NCI-H82 (cell line): ENCODE measurements around the gene ATAT1.

Source experiments
- DNase-seq: peaks from one replicate; lab custom pipeline; 2025; lab: John Stamatoyannopoulos, UW

ATAT1 gene

DNA sequence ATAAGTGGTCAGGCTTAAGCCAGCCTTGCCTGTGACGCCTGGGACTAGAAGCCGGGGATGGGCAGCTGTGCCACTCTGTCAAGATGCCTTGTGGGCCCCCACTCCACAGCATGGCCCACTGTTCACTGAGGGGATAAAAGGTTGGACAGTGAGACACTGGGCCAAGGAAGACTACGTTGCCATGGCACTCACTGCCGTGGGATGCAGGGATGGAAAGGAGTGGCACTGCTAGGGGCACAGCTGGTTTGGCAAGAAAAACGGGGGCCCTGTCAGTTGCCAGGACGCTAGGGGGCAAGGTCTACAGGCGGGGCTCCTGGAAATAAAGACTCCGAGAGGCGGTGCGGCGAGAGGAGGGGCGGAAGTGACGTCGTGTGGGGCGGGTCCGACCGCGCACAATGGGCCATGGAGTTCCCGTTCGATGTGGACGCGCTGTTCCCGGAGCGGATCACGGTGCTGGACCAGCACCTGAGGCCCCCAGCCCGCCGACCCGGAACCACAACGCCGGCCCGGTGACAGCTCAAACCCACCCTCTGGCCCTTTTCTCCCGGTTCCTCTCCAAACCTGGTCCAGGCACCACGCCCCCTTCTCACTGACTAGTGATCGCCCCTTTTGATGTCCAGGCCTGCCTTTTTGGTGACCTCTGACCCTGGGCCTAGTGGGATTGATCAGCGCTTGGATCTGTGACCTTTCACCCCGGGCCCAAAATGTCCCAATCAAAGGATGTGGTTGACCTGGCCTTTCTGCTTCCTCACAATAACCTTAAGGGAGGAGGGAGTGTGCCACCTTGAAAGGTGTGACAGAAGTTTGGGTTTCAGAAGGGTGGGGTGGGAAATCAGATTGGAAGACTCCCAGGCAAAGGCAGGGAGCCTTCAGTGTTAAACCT, at the start of gene ATAT1:
Gene ATAT1, plus strand, starts transcription at position 391 of the 883 bp plus-strand sequence.
- peak; percentile 90 for DNase-seq

DNA sequence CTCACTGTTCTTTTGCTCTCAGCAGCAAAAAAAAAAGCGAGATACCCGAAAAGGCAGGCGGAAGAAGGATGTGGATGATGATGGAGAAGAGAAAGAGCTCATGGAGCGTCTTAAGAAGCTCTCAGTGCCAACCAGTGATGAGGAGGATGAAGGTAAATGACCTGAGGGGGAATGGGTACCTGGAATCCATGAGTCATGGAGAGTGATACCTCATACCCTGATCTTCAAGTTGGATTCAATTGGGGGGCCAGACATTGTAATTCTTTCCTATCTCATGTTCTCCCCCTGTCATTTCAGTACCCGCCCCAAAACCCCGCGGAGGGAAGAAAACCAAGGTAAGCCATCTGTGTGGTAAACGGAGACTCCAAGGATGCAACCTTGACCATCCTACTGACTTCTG, 48.6 kb upstream of the ATAT1 start:
- DNase-seq, result no peak

DNA sequence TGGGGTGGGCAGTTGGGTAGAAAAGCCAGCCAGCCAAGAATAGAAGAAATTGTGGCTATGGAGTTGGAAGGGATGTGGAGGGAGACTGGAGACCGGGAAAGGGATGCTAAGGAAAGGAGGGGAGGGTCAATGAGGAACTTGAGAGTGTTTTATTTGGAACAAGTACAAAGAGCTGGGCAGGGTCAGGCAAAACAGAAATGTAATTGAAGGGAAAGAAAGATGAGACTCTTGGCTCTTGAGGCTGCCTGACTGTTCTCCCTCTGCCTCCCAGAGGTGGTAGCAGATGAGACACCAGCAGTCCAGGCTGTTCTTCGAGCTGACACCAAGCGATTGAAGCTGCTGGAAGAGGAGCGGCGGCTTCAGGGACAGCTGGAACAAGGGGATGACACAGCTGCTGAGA, 42.8 kb upstream of the ATAT1 start:
- DNase-seq, result no peak

DNA sequence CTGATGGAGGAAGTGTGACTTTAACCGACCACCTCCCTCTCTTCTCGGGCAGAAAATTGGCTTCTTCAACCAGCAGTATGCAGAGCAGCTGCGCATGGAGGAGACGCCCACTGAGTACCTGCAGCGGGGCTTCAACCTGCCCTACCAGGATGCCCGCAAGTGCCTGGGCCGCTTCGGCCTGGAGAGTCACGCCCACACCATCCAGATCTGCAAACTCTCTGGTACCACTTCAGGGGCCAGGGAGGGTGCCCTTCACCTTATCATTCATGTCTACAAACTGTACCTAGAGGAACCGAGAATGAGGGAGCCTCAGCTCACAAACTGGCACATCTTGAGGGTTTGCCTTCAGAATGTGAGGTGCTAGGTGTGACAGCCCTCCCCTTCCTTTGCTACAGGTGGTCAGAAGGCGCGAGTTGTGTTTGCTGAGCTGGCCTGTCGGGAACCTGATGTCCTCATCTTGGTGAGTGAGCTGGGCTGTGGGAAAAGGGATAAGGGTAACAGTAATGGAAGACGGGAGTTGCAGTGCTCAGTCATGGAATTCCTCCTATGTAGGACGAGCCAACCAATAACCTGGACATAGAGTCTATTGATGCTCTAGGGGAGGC, 36.8 kb upstream of the ATAT1 start:
- DNase-seq, result no peak

DNA sequence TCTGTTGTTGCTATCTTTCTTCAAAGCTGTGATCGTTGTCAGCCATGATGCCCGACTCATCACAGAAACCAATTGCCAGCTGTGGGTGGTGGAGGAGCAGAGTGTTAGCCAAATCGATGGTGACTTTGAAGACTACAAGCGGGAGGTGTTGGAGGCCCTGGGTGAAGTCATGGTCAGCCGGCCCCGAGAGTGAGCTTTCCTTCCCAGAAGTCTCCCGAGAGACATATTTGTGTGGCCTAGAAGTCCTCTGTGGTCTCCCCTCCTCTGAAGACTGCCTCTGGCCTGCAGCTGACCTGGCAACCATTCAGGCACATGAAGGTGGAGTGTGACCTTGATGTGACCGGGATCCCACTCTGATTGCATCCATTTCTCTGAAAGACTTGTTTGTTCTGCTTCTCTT, 36.2 kb upstream of the ATAT1 start:
- DNase-seq, result no peak

DNA sequence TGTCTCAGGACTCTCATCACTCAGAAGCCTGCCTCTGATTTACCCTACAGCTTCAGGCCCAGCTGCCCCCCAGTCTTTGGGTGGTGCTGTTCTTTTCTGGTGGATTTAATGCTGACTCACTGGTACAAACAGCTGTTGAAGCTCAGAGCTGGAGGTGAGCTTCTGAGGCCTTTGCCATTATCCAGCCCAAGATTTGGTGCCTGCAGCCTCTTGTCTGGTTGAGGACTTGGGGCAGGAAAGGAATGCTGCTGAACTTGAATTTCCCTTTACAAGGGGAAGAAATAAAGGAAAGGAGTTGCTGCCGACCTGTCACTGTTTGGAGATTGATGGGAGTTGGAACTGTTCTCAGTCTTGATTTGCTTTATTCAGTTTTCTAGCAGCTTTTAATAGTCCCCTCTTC, 35.7 kb upstream of the ATAT1 start:
- DNase-seq, result no peak

DNA sequence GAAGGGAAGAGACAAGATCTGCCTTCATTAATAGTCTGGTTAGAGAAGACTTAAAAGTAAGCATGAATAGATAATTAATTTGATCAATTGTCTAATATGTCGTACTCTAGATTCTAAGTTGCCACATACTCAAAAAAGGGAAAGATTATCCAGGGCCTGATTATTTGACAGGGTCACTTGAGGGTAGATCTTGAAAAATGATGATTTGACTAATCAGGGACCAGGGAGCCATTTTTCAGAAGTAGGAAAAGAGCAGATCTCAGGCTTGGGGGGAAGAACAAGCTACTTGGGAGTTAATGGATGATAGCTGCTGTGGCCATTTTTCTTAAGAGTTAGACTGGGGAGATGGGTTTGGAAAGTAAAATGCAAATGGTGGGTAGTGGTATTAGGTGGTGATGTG, 34.4 kb upstream of the ATAT1 start:
- no peak for DNase-seq

DNA sequence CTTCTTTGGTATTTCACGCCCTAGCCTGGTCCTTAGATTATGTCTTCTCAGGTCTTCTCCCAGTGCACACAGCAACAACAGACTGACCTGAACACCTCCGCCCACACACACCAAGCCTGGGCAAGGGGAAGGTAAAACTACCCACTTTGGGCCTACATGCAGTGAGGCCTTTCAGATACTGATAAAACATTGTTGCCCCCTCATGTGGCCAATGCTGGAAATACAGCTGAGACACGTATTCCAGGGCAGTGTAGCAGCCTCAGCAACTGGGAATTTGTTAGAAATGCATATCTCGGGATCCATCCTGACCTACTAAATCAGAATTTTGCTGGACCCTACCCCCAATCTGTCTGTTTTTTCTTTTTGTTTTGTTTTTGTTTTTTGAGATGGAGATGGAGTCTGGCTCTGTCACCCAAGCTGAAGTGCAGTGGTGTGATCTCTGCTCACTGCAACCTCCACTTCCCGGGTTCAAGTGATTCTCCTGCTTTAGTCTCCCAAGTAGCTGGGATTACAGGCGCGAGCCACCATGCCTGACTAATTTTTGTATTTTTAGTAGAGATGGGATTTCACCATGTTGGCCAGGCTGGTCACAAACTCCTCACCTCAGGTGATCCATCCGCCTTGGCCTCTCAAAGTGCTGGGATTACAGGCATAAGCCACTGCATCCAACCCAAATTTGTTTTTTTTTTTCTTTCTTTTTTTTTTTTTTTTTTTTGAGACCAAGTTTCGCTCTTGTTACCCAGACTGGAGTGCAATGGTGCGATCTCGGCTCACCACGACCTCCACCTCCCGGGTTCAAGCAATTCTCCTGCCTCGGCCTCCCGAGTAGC, 29.1 kb upstream of the ATAT1 start:
- peak; percentile 89 for DNase-seq

DNA sequence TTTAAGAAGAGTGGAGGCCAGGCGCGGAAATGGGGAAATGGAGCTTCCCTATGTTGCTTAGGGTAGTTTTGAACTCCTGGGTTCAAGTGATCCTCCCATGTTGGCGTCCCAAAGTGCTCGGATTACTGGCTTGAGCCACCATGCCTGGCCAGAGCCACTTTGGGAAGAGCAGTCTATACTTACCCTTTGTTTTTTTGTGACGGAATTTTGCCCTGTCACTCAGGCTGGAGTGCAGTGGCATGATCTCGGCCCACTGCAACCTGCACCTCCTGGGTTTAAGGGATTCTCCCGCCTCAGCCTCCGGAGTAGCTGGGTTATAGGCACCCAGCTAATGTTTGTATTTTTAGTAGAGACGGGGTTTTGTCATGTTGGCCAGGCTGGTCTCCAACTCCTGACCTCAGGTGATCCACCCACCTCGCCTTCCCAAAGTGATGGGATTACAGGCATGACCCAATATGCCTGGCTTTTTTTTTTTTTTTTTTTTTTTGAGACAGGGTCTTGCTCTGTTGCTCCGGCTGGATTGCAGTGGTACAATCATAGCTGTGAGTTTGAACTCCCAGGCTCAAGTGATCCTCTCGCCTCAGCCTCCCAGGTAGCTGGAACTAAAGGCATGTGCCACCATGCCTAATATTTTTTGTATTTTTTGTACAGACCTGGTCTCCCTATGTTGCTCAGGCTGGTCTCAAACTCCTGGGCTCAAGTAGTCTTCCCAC, 27.6 kb upstream of the ATAT1 start:
- DNase-seq, result no peak

DNA sequence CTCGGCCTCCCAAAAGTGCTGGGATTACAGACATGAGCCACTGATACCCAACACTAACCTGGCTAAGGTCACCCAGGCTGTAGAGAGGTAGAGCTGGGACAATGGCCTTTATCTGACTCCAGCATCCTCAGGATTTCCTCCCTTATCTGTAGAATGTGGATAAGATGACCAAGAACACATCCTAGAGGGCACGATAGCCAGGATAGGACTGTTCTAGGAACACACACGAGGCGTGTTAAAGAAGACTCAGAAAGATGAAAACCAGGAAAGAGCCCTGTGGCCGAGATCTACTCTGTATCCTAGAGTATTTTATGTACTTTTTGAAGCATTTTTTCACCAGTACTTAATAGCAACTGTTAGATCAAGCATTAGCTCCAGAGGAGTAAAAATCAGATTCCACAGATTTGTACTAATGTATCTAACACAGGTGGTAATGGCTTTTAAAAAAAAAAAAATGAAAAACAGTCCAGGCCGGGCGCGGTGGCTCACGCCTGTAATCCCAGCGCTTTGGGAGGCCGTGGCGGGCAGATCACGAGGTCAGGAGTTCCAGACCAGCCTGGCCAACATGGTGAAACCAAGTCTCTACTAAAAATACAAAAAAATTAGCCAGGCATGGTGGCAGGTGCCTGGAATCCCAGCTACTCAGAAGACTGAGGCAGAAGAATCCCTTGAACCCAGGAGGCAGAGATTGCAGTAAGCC, 26.9 kb upstream of the ATAT1 start:
- DNase-seq, result no peak

DNA sequence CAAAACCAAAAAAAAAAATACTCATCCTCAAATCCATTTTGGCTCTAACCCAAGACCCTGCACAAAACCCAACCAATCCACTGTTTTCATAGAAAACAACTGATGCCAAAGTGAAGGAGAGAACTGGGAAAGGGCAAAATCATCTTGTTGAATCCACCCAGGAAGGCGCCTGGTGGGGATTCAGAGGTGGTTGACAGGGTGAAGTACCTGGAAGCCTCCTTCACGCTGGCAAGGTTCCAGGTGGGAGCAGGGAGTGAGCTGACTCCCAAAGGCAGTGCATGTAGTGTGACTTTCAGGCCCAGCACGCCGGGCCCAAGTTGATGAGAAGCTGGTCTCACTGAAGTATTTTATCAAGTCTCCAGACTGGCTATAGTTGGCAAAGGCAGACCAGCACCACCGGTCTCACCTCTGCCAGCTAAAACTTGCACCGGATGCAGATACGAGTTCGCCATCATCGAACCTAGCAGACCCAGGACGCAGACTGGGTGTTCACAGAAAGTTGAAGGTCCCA, 26.2 kb upstream of the ATAT1 start:
- no peak for DNase-seq

DNA sequence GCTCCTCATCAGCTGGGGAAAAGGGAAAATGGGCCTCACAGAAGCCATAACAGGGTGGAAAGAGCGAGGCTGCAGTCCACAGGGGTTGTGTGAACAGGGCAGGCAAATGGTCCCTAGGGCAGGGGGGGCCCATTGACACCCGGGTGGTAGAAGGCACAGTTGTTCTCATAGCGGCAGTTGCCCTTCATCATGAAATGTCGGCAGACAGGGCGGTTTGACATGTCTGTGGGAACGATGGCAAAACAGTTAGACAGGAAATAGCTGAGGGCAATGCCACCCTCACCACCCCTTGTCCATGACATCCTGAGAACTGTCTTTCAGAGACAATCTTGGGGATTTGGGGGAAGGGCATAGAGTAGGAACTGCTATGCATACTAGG, 25.2 kb upstream of the ATAT1 start:
- DNase-seq, result no peak

DNA sequence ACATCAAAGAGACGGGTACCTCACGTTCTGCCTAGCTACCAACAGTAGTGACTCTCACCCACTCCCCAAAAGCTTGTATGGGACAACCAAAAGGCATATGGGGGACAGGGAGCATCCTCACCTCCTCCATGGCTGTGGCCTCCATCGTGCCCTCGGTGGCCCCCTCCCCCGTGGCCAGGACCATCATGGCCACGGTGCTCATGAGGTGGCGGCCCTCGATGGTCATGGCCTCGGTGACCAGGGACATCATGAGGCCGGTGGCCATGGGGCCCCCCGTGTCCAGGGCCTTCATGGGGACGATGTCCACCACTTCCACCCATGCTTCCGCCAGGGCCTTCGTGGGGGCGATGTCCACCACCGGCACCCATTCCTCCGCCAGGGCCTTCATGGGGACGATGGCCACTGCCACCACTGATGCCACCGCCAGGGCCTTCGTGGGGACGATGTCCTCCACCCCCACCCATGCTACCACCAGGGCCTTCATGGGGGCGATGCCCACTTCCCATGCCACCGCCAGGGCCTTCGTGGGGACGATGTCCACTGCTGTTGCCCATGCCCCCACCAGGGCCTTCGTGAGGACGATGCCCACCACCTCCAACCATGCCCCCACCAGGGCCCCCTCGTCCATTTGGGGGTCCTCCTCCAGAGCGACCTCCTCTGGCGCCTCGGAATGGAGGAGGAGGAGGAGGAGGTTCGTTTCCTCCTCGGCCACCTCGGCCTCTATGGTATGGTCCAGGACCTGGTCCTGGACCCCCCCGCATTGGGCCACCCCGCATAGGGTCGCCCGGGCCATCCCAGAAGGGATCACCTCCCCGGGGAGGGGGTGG, 24.6 kb upstream of the ATAT1 start:
- no peak for DNase-seq

DNA sequence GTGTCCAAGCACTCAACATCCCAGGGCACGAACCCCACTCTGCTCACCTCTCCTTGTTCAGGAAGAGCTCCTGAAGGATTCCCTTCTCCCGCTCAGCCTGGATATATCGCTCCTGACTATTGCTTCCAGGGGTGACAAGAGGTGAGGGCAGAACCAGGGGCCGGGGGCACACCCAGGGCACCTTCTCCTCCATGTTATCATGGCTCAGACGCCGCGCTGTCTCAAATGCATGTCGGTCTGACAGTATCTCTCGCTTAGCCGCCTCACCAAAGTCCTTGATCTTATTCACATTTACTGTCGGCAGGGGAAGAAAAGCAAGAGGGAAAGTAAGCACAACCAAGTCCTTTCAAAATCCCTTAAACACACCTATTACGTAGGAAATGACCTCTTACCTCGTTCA, 22.7 kb upstream of the ATAT1 start:
- no peak for DNase-seq

DNA sequence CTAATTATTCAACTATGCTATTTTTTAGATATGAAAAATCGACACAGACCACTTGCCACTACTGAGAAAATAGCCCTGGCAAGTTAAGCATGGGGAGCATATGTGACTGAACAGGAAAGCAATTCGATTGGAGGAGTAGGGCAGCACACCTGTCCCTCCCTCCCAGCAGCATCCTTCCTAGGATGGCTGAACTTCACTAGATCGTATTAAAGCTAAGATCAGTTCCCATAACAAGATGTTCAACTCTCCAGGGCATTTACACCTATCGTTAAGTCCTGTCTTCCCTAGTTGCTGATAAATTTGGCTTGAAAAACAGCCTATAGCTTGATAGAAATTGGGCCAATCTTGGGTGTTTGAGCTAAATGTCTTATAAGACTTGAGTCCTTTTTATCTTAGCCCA, 16.6 kb upstream of the ATAT1 start:
- DNase-seq, result no peak

DNA sequence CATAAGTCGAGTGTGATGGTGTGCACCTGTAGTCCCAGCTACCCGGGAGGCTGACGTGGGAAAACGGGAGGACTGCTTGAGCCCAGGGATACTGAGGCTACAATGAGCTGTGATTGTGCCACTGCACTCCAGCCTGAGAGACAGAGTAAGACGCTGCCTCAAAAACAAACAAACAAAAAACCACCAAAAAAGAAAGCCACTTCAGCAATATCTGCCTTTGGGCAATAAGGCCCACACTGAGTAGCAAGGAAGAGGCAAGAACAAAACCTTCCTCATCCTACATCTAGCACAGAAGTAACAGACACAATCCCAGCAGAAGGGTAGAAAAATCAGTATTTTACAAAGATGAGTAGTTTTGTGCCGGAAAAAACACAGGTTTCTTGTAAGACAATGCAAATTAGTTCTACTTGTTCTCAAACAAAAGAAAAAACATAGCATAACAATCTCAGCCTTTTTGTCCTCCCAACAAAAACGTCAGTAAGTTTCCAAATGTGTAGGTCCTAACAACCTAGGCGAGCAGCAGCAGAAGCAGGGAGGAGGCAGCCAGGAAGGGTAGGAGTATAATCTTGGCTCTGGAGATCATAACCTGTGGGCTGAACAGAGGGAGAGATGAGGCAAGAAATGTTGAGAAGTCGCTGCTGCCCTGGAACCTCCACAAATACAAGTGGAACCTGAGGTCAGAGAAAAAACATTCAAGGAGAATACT, 15.4 kb upstream of the ATAT1 start:
- DNase-seq, result no peak

DNA sequence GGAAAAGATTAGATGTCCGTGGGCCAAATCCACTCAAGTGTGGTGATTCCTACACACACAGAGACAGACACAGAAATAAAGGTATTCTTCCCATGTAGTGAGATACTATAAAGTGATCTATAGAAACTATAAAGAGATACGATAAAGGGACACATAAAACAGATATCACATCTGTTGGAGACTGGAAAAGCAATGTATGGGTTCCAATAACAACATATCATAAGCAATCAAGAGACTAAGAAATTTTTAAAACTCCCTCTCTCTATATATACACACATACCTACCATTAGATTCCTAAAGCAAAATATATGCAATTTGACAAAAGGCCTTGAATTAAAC, 14.8 kb upstream of the ATAT1 start:
- DNase-seq, result no peak

DNA sequence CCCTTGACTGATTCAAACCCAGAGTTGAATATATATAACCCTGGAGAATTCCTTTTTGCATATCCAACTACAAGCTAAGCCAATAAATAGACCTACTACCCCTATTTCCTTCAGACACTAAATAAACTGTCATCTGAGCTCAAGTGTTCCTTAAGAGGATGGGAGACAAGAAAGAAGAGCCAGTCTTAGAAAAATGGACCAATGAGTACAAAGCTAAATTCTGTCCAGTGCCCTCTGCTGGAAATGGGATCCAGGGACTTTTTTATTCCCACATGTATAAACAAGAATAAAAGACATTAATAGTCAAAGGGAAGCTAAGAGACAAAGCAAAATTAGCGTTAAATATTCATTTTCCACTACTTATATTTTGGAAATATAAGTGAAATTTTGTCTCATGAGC, 14.5 kb upstream of the ATAT1 start:
- peak; percentile 44 for DNase-seq

DNA sequence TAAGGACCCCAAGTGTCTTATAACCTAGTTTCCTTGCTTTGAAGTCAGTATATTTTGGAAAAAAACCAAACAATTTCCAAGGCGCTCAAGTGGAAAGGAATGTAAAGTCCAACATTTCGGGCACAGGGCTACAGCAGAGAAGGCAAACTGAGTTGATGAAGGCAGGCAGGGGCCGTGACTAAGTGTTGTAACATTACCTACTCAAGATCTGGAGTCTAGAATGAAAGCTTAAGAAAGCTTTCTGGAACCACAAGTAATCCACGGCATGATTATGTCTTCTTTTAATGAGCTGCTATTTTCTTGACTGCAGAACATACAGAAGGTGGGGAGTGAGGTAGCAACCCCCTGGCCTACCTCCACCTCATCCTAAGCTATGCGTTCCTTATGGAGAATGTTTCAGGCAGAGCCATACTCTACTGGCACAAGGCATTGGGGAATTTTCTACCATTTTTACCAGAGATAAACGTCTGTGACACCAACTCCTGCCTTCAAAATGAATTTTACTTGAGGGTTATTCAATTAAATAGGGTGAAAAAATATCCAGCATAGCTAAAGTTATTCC, 13.9 kb upstream of the ATAT1 start:
- peak; percentile 33 for DNase-seq
